Measurements from ENCODE around the gene CACNA2D3.

Gene CACNA2D3

GRCh38 chr3:54171951-54172350 is 49.6 kb downstream of the CACNA2D3 start:
- DNase-seq, result no peak

- no peak for DNase-seq
Observed at GRCh38 chr3:54173371-54173770, 51.0 kb downstream of the CACNA2D3 start.

- DNase-seq, result no peak
Observed at GRCh38 chr3:54176106-54176505, 53.8 kb downstream of the CACNA2D3 start.

GRCh38 chr3:54177816-54178215 is 55.5 kb downstream of the CACNA2D3 start:
- DNase-seq, result no peak

- DNase-seq, result no peak
Observed at GRCh38 chr3:54178376-54178775, 56.0 kb downstream of the CACNA2D3 start.

- DNase-seq, result no peak
Observed at GRCh38 chr3:54180921-54181320, 58.6 kb downstream of the CACNA2D3 start.

GRCh38 chr3:54182242-54182641 is 59.9 kb downstream of the CACNA2D3 start:
- DNase-seq, result no peak

GRCh38 chr3:54185740-54186139 is 63.4 kb downstream of the CACNA2D3 start:
- no peak for DNase-seq

GRCh38 chr3:54188176-54188791 is 65.9 kb downstream of the CACNA2D3 start:
- DNase-seq, result no peak

- no peak for DNase-seq
Observed at GRCh38 chr3:54191220-54191619, 68.9 kb downstream of the CACNA2D3 start.

- no peak for DNase-seq
Observed at GRCh38 chr3:54192026-54192425, 69.7 kb downstream of the CACNA2D3 start.

- DNase-seq, result no peak
Observed at GRCh38 chr3:54193093-54193492, 70.7 kb downstream of the CACNA2D3 start.

- no peak for DNase-seq
Observed at GRCh38 chr3:54196360-54196991, 74.1 kb downstream of the CACNA2D3 start.

- DNase-seq, result no peak
Observed at GRCh38 chr3:54197509-54197908, 75.2 kb downstream of the CACNA2D3 start.

- DNase-seq, result no peak
Observed at GRCh38 chr3:54198556-54198955, 76.2 kb downstream of the CACNA2D3 start.

- no peak for DNase-seq
Observed at GRCh38 chr3:54202054-54202453, 79.7 kb downstream of the CACNA2D3 start.

GRCh38 chr3:54202651-54203248 is 80.4 kb downstream of the CACNA2D3 start:
- DNase-seq, result no peak

- no peak for DNase-seq
Observed at GRCh38 chr3:54206874-54207273, 84.5 kb downstream of the CACNA2D3 start.

- DNase-seq, result no peak
Observed at GRCh38 chr3:54211097-54211496, 88.7 kb downstream of the CACNA2D3 start.

GRCh38 chr3:54212723-54213122 is 90.4 kb downstream of the CACNA2D3 start:
- no peak for DNase-seq

- no peak for DNase-seq
Observed at GRCh38 chr3:54213907-54214306, 91.6 kb downstream of the CACNA2D3 start.

GRCh38 chr3:54214845-54215244 is 92.5 kb downstream of the CACNA2D3 start:
- DNase-seq, result no peak

- no peak for DNase-seq
Observed at GRCh38 chr3:54215521-54215920, 93.2 kb downstream of the CACNA2D3 start.

- DNase-seq, result no peak
Observed at GRCh38 chr3:54217828-54218227, 95.5 kb downstream of the CACNA2D3 start.

GRCh38 chr3:54222316-54222715 is 100.0 kb downstream of the CACNA2D3 start:
- no peak for DNase-seq

Data from activated CD4-positive, CD25-positive, alpha-beta regulatory T cell (primary cell).